Mesothelial cell of epicardium (in vitro differentiated cells): ENCODE results near the gene FMO2. TPM values are rescaled to one million over a fixed set of nuclear protein-coding genes. Genes with fewer than 3 reads are reported as not detected.

ENCODE experiments used
- DNase-seq, 2 experiments: peaks; one replicate each; pipeline ENCODE4 v3.0.0; 2021; ENCODE audit warnings: low spot score in 2 of 2; ENCODE audit not compliant: unreplicated experiment in 2 of 2
- H3K27ac Mint-ChIP-seq: 2 replicates; pipeline ENCODE4 v1.8.0; 2021; ENCODE audit warnings: mixed read lengths
- H3K27me3 Mint-ChIP-seq: 2 replicates; pipeline ENCODE4 v1.8.0; 2021; ENCODE audit warnings: low read depth, mixed read lengths
- H3K36me3 Mint-ChIP-seq: 2 replicates; pipeline ENCODE4 v1.8.0; 2021; ENCODE audit warnings: mixed read lengths
- H3K4me1 Mint-ChIP-seq: 2 replicates; pipeline ENCODE4 v1.8.0; 2021; ENCODE audit warnings: mixed read lengths
- H3K4me3 Mint-ChIP-seq: 2 replicates; pipeline ENCODE4 v1.8.0; 2021; ENCODE audit warnings: mild to moderate bottlenecking, moderate library complexity, mixed read lengths
- H3K9me3 Mint-ChIP-seq: 2 replicates; pipeline ENCODE4 v1.8.0; 2021; ENCODE audit warnings: mixed read lengths
- total RNA-seq: library from RNA; stranded (reverse); gene quantifications from 3 replicates; pipeline ENCODE4 v1.2.1, GENCODE V29; 2021
- TF ChIP-seq, protein P1 (sequence below): fragments of 200-600 bp; sonication (generic); IDR thresholded peaks from one replicate; pipeline ENCODE4 v1.5.0; 2021; ENCODE audit warnings: antibody characterized with exemption; ENCODE audit not compliant: unreplicated experiment

Gene FMO2
- total RNA-seq, 1 donor from 2014 or later = not detected

- TF ChIP-seq, protein P1, sequence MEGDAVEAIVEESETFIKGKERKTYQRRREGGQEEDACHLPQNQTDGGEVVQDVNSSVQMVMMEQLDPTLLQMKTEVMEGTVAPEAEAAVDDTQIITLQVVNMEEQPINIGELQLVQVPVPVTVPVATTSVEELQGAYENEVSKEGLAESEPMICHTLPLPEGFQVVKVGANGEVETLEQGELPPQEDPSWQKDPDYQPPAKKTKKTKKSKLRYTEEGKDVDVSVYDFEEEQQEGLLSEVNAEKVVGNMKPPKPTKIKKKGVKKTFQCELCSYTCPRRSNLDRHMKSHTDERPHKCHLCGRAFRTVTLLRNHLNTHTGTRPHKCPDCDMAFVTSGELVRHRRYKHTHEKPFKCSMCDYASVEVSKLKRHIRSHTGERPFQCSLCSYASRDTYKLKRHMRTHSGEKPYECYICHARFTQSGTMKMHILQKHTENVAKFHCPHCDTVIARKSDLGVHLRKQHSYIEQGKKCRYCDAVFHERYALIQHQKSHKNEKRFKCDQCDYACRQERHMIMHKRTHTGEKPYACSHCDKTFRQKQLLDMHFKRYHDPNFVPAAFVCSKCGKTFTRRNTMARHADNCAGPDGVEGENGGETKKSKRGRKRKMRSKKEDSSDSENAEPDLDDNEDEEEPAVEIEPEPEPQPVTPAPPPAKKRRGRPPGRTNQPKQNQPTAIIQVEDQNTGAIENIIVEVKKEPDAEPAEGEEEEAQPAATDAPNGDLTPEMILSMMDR = peak; percentile 64
- no peak for DNase-seq
- Mint-ChIP-seq H3K4me1 (no peaks in the 10 kb centered on the region), H3K9me3 (no peaks in the 10 kb centered on the region), H3K27ac (no peak overlapping the region), H3K4me3 (no peak overlapping the region), H3K36me3 (no peaks in the 10 kb centered on the region), H3K27me3 (no peaks in the 10 kb centered on the region)
These were observed 3.5 kb downstream of the FMO2 start for GRCh38 chr1:171188388-171189266.

DNA sequence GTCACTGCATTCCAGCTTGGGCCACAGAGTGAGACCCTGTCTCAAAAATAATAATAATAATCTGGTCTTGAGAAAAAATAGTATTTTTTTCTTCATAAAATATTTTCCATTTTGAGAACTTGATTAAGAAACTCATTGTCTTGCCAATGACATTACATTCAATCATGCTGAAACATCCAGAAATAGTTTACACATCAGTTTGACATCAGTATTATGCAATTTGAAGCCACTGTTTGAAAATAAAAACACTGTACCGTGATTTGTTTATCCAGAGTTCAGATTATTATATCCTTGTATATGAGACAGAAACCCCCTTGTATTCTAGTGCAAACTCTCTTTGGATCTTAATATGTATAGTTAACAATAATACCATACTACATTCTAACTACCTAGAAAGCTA lies 6.9 kb downstream of the FMO2 start:
- Mint-ChIP-seq H3K9me3 (no peaks in the 10 kb centered on the region), H3K27ac (no peak overlapping the region), H3K4me1 (no peaks in the 10 kb centered on the region), H3K27me3 (no peaks in the 10 kb centered on the region), H3K4me3 (no peak overlapping the region), H3K36me3 (no peaks in the 10 kb centered on the region)
- TF ChIP-seq, protein P1 = no peak
- DNase-seq = no peak

DNA sequence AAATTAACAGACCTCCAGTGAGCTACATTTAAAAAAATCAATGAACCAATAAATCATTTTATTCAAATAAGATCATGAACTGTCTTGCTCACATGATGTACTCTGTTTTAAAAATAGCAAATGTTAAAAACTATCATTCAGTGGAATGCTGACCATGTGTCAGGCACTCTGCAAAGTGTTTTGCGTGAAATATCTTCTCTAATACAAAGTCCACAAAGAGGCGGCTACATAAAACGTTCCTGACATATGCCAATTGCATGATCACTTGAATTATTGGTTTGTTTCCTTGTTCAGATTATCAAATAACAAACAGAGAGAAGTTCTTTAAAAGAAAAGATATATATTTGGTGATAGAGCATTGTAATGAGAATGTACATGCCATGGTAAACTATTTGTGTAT lies 10.7 kb downstream of the FMO2 start:
- Mint-ChIP-seq H3K4me3 (no peak overlapping the region), H3K36me3 (no peaks in the 10 kb centered on the region), H3K27me3 (no peaks in the 10 kb centered on the region), H3K4me1 (no peaks in the 10 kb centered on the region), H3K9me3 (no peaks in the 10 kb centered on the region), H3K27ac (no peak overlapping the region)
- DNase-seq = no peak
- TF ChIP-seq, protein P1 = no peak

- TF ChIP-seq, protein P1 = no peak
- H3K27ac Mint-ChIP-seq = no peak overlapping the region
- no peaks in the 10 kb centered on the region for H3K9me3 Mint-ChIP-seq
- no peaks in the 10 kb centered on the region for H3K4me1 Mint-ChIP-seq
- DNase-seq = no peak
- H3K4me3 Mint-ChIP-seq = no peak overlapping the region
- H3K36me3 Mint-ChIP-seq = no peaks in the 10 kb centered on the region
- H3K27me3 Mint-ChIP-seq = no peaks in the 10 kb centered on the region
These were observed 11.3 kb downstream of the FMO2 start for GRCh38 chr1:171196351-171196750.

GRCh38 chr1:171198081-171198480 lies 13.0 kb downstream of the FMO2 start:
- DNase-seq = no peak
- TF ChIP-seq, protein P1 = no peak
- Mint-ChIP-seq H3K27ac (no peak overlapping the region), H3K9me3 (no peaks in the 10 kb centered on the region), H3K4me3 (no peak overlapping the region), H3K27me3 (no peaks in the 10 kb centered on the region), H3K4me1 (no peaks in the 10 kb centered on the region), H3K36me3 (no peaks in the 10 kb centered on the region)
